ENCODE data around the gene C4orf50.

The C4orf50 gene

DNA sequence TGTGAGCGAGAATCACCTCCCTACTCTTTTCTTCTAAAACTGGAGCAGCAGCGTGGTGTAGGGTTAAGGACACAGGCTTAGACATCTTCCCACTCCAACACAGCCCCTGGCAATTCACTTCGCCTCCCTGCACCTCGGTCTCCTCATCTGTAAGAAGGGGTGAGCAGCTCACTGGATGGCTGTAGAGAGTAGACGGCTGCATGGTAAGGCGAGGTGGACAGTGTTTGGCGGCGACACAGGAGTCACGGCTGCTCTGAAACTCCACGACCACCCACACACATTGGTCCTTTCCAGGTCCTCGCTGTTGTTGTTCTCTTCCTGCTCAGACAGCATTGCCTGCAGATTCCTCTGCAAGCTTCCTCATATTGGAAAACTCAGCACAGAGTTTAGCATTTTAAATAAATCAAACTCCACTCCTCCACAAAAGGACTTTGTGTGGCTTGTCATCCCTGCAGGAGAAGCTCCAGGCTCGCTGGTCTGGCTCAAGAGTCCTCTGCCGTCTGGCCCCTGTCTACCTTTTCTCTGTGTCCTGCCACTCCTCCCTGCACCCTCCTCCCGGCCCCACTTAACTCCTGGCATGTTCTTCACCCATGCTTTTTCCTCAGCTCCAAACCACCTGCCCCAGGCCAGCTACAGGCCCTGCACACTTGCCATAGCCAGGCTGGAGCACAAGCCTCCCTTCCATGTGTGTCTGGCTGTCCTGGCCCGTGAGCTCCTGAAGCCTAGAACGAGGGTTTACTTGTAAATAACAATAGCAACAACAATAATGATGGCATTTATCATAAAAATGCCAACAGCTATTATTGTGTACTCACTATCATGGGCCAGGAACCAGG, 84.0 kb downstream of the C4orf50 start:
- no peak for FAIRE-seq

DNA sequence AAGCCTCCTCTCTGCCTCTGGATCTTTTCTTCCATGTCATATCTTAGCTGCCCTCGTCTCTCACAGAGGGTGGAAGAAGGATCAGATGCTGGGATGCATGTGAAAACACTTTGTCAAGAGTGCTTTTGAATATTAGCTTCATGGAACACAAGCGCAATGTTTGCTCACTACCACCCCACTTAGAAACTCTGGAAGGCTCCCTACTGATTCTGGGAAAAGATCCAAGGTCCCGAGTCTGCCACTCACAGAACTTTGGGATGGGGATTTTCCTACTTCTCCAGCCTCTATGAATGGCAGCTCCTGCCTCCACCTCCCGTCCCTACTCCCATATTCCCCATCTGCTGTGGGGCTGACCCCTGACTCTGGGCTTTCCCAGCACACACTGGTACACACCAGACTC, 85.1 kb downstream of the C4orf50 start:
- FAIRE-seq, result no peak

DNA sequence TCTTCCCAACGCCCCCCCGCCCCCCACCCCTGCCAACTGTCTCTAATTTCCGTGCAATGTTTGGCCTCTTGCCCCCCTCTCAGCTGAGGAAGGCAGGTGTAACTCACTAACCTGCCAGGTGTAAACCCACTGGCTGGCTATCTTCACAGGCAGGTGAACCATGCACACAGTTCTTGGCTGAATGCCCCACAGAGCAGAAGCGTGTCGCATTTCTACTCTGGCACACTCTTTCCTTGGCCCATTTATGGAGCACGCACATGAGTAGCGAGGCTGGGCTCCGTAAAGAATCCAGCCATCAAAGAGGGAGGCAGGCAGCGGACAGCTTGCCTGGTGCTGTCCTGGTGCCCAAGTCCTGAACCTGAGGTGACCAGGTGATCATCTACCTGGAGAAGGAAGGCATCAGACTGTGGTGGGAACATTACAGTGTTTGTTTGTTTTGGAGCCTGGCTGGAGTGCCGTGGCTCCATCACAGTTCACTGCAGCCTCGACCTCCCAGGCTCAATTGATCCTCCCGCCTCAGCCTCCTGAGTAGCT, 86.1 kb downstream of the C4orf50 start:
- no peak for FAIRE-seq

DNA sequence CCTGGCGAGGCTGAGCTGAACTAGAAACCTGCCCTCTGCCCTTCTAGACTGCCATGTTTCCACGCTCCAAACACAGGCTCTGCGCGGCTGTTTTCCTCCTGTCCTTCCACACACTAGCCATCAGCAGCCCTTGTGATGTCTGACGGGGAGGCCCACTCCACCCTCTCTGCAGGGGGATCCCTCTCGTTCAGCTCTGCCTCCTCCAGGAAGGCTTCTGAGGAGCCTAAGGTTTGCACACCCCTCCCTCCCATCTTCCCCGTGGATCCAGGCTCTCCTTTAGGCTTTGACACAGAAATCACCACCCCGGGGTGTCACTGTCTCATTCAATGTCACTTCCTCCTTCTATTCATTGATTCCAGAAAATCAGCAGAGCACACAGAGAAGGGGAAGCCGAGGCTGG, 86.7 kb downstream of the C4orf50 start:
- no peak for FAIRE-seq

DNA sequence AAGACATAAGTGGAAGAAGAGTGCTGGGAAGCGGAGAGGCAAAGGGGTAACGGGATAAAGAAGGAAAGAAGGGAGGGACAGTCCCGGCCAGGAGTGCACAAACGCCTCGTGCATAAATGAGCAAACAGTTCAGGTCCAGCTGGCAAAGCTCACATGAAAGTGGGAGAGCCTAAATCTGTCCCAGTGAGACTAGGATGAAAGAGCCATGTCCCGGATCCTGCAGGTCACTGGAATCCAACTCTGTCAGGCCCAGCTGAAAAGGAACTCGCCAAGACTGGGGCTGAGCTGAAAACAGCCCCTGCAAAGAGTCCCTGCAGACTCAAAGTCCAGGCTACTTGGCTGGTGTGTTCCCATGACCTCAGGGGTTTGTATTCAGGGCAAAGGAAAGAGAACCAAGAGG, 87.4 kb downstream of the C4orf50 start:
- no peak for FAIRE-seq

DNA sequence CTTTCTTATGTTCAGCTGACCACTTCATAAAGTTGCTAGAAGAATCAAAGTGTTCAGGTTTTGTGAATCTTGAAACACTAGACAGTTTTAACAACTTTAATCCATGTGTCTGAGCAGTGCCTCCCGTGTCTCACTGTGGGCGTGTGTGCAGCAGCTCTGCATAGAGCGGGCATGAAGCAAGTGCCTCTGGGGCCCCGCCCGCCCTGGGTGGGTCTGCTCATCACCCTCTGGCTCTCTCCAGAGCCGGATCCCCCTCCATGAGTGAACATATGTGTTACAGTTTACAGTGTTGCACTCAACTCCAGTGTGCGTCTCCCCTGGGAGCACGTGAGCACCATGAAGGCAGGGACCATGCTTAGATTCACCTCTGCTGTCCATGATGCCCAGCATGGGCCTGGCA, 87.8 kb downstream of the C4orf50 start:
- no peak for FAIRE-seq

DNA sequence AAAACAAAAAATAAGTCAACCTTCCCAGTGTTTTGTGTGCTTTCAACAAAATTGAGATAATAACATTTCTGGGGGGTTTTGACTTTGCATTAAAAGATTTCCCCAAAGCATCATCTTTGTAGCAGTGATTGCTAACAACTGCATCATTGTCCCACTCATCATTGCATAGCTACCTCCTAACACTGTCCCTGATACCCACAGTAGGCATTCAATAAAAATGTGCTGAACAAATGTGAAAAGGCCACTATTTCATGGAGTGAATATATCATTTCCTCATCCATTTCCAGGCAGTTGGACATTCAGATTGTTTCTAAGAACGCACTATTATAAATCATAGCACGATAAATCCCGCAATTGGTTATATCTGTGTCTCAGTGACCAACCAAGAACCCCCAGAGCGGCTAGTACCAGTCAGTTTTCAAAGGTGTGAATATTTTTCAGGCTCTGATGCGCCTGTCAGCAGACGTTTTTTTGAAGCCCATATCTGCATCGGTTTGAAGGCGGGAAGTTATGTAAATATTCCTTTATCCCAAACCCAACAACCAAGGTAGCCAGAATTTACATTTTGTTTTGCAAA, 89.3 kb downstream of the C4orf50 start:
- FAIRE-seq, result no peak

DNA sequence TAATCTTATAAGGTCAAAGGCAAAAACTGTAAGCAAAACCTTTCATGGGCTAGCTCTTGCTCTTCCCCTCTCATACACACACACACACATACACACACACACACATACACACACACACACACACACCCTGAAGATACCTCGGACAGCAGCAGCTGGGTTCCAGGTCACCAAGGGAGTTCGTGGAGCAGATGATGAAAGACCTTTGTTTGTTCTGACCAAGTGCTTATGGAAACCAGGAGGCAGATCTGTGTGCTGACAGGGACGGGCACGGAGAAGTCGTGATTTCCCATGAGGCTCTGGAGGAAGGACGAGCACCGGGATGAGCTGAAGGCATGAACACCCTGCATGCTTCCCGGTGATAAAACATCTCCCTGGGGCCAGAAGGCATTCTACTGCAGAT, 90.0 kb downstream of the C4orf50 start:
- FAIRE-seq, result no peak

DNA sequence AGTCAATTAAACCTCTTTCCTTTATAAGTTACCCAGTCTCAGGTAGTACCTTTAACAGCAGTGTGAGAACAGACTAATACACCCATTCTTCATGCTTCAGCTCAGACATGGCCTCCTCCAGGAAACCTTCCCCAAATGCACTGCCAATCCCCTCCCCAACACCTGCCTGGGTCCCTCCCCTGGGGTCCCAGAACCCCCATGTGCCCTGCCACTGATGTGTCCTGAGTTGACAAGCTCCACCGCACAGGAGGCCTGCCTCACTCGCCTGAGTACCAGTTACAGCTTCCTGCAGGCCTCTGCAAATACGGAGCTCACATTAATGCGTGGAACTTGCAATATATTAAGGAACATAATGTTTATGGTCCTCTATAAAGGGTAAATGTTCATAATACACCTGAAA, 90.5 kb downstream of the C4orf50 start:
- no peak for FAIRE-seq

DNA sequence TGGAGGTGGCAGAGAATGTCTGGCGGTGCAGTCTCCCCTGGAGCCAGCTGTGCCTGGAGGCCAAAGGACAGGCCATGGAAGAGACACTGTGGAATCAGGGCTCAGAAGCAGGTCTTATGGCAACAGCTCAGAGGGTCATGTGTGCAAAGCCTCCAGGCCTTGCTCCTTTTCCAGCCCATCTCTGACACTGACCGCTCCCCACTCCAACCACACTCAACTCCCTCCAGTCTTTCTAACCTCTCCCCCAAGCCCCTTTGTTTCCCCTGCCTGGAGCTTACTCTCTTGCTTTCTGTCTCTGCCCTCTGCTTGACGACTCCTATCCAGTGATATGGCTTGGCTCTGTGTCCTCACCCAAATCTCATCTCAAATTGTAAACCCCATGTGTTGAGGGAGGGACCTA, 91.1 kb downstream of the C4orf50 start:
- no peak for FAIRE-seq

DNA sequence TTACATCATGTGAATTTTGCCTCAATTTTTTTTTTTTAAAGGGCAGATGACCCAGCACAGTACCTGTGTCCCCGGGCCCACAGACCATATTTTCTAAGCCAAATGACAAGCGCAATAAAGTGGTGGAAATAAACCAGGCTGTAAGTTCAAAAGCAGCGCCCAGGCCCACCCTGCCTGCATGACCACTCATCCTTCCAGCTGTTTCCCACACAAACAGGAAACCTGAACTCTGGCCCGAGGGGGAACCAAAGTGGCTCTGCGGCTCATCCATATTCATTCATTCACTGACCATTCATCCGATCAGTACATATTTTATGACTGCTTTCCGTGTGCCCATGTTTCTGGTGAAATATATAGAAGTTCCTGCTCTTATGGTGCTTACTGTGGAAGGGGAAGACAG, 91.6 kb downstream of the C4orf50 start:
- FAIRE-seq, result no peak

DNA sequence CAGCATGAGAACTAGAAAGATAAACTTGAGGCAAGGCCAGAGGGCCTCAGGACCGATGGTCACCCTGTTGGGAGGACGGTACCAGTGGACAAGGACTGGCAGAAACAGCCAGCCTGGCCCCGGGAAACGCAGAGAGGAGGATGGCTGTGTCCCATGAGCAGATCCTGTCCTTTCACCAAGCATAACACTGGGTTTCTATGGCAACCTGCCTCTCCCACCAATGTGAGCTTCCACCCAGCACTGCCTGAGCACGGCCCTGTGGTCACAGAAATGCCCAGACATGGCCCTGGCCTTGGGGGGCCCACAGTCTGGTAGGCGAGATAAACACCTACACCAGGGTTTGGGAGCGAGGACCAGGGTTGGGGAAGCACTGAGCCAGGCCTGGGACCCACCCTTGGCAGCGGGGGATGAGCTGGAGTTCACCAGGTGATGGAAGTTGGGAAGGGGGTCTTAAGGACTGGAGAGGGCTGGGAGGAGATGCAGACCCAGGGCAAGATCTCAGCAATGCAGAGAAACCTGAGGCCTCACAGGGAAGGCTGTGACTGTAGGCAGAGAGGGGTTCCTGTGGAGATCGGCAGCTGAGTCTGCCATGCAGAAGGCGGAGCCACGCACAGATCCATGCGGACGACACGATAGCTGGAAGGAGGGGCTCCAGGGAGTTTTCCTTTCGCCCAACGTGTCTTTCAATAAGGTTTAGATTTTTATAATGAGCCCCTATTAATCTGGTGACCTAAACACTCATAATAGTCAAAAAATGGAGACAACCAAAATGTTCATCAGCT, 92.6 kb downstream of the C4orf50 start:
- FAIRE-seq, result no peak

DNA sequence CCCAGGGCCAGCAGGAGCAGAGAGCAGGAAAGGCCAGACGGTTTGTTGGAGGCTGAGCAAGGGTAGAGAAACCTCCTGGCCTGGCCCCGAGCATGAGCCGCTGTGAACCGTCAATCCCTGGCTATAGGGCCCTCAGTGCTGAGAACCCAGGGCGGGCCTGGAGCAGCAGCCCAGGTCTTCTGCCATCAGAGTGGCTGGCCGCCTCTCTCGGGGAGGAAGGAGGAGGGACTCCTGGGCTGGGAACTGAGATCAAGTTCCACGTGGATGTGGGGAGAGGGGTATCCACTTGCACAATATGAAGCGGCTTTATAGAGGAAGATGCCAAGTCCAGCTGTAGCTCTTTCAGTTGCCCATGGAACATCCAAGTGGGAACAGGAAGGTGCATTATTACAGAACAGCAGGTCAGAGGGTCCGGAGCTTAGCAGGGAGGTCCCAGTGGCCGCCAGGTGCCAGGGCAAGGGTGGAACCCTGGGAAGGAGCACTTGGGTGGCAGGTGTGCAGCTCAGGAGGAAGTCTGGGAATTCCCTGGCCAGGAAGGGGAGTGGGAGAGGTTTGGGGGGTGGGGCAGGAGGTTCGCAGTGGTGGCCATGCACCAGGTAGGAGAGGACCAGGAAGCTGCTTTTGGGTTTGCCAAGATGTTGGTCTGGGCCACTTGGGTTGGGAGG, 93.6 kb downstream of the C4orf50 start:
- no peak for FAIRE-seq

DNA sequence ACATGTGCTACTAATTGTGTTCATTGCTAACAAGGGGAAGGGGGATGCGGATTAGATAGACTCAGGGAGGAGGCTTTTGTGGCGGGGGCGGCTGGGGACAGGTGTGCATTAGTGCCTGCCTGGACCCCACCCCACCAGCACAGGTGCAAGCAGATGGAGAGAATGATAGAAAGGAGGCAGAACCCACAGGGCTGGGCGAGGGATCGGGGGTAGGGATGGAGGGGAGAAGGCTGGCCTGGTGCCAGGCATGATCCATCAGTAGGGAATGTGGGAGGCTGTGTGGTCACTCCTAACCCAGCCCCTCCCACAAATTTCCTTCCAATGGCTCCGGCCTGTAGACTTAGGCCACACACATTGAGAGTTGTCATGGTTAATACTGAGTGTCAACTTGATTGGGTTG, 94.9 kb downstream of the C4orf50 start:
- FAIRE-seq, result no peak

DNA sequence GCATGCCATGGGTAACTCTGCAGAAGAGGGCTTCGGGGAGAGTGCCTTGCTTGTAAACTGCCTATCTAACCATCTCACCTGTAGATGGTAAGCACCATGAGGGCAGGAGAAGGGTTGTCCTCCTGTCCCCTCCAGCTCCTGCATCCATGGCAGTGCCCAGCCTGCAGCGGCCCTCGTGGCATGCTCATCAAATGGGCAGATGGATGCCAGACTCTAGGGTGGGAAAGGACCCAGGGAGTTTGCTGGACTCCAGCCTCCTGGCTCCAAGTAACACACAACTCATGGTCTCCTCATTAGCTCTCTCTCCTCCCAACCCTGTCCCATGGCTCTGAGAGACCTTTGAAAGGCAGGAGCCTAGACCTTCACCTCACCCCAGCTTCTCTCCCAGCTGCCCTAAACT, 95.7 kb downstream of the C4orf50 start:
- no peak for FAIRE-seq

DNA sequence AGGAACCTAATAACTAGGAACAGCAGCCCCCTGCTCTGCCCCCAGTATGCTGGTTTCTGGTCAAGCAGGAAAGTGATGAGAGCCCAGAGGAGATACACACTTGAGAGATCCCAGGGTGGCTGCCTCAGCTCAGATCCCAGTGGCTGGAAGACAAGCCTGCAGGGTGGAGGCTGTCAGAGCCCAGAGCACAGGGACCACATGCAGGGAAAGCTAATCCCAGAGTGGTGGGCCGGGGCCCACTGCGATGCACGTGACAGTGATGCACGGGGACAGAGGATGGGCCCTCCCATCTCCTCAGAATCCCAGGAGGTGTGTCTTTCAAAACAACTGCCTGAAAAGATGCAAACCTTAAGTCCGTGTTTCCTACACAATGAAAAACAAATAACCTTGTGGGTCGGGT, 96.2 kb downstream of the C4orf50 start:
- FAIRE-seq, result no peak

DNA sequence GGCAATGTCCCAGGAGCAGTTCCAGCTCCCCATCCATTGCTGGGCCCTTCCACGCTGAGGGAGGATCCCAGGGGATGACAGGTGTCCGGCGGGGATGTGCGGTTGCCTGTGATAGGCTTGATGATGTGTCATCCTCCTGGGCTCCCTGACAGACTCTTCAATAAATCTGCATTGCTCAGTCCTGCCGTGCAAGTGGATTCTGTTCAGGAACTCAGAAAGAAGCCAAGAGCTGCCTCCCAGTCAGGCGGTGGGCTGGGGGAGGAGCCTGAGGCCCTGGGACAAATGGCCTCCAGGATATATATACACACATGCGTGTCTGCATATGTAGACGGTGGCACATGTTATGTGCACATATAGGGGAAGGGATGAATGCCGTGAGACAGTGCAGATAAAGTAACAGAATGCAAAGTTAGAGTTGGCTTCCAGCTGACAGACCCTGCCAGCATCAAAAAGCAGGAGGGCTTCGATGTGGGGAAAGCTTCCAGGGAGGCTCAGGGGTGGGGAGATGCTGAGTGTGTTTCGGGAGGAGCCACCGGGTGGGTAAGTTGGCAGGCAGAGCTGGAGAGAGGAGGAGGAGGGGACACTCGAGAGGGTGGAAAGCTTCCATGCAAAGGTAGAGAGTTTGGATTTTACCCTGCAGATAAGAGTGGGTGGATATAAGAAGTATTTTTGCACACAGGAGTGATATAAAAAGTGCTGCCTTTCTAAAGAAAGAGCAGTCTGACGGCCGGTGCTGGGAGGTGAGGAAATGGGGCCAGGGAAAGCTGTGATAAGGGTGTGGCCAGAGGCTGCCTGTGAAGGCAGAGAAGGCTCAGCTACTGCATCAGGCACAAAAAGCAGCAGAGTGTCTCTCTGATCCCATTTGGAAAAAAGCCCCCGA, 96.9 kb downstream of the C4orf50 start:
- no peak for FAIRE-seq

DNA sequence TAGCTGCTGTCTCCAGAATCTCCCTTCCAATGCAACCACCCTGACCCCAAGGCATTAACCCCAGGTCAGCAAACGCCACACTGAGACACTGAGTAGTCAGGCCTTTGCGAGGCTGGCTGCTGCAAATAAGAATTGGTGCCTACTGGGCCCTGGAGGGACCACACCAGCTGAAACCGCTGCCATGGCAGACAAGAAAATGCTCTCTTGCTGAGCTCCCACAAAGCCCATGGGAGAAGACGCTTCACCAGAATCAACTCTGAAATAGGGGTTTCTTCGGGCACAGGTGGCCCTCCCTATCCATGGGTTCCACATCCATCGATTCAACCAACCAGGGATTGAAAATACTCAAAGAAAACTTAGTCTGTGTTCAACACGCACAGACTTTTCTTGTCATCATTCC, 98.7 kb downstream of the C4orf50 start:
- no peak for FAIRE-seq

DNA sequence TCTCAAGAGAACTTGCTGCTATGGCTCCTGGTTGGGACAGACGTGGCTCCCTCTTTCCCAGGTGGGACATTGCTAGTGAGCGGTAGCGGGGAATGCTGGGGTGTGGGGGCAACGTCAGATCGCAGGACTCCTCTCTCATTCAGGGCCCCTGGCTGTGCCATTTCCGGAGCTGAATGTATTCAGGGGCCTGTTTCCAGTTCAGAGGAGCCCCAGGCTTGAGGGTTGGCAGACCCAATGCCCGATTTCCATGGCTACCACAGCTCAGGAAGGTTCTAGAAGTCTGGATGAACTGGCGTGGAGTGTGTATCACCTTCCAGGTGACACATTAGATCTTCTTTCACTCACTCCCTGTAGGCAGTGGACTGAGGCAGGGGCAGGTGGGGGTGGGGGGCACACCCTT, 99.2 kb downstream of the C4orf50 start:
- FAIRE-seq, result no peak

DNA sequence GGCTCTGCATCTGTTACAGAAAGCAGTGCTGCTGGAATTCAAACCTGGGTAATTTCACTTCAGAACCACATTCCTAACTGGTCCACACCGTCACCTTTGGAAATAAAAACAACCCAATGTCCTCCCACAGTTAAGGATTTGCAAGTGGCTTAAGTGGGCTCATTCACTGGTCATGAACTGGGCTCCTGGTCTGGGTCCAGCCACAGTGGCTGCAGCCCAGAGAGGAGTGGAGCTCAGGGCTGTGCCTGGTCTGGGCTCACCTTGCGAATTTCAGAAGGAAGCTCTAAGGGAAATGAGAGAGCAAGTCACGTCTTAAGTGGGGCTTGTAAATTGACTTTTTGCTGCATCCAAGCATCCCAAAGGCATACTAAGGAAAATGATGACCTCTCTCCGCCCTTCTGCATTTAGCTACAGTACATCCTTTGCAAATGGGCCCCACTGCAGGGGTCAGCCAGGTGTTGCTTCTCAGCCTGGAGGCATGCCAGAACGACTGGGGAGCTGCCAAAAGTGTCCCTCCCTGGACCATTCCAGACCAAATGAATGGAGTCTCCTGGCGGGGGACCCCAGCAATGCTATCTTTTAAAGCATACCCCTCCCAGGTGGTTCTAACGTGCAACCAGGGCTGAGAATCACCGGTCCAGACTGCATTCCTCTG, 99.8 kb downstream of the C4orf50 start:
- no peak for FAIRE-seq

DNA sequence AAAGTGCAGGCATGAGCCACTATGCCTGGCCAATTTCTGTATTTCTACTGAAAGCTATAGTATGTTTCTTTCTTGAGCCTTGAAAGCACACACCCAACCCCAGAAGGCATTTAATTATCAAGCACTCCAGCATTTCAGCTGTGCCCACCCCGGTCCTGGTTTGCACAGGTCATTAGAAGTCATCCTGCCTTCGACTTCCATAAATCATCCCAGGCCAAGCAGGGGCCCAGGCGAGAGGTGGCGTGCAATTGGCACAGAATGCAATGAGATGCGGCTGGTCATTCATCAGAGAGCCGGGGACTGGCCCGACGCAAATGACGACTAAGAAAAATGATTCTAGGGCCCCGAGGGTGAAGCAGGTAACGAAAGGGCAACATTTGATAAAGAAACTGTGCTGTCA, 100.6 kb downstream of the C4orf50 start:
- no peak for FAIRE-seq

DNA sequence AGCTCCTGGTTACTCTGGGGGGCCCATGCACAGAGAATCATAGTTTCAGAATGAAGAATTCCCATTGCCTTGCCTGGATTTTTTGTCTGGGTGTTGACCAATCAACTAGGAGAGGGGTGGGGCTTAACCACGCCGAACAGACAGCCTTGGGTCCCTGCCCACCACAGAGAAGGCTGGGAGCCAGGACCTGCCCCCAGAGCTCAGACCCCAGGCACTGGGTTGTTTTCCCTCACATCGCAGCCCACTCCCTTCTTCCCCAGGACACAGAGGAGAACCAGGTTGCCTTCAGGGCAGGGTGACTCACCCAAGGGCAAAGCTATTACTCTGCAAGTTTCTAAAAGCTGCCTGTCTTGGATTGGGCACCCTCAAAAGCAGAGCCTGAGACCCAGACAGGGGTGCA, 102.0 kb downstream of the C4orf50 start:
- no peak for FAIRE-seq
